AG04449 (cell line): ENCODE data around the gene KRTAP10-3.
"Not testable (repeated sequence)": the region's sequence is repeated elsewhere in the genome, so short reads cannot be mapped to it uniquely, and the experiment has no call there.

Source experiments
- CTCF ChIA-PET: fragments of 350-600 bp; formaldehyde crosslinking; extraction: SDS; loops from one replicate; lab custom pipeline; 2021; ENCODE audit warnings: antibody characterized with exemption; lab: Yijun Ruan, JAX
- POLR2A ChIA-PET: fragments of 400-600, 350-600 bp; formaldehyde crosslinking; extraction: SDS; loops from one replicate; lab custom pipeline; 2020; ENCODE audit warnings: antibody characterized with exemption, inconsistent platforms; lab: Yijun Ruan, JAX
- DNase-seq: peaks from one replicate; pipeline ENCODE4 v3.0.0-alpha.2; 2010; ENCODE audit warnings: low read depth, low spot score
- H3K4me3 ChIP-seq: 2 replicates; pipeline ENCODE4 v1.5.1; 2011; ENCODE audit warnings: low read depth, mild to moderate bottlenecking, control low read depth, low read length
- TF ChIP-seq, protein P1 (sequence below): IDR thresholded peaks from one replicate; pipeline ENCODE4 v1.5.1; 2011; ENCODE audit warnings: mild to moderate bottlenecking, moderate library complexity, low read length, control low read depth, inconsistent platforms; ENCODE audit not compliant: insufficient read depth; ENCODE audit errors: missing control alignments

The KRTAP10-3 gene

DNA sequence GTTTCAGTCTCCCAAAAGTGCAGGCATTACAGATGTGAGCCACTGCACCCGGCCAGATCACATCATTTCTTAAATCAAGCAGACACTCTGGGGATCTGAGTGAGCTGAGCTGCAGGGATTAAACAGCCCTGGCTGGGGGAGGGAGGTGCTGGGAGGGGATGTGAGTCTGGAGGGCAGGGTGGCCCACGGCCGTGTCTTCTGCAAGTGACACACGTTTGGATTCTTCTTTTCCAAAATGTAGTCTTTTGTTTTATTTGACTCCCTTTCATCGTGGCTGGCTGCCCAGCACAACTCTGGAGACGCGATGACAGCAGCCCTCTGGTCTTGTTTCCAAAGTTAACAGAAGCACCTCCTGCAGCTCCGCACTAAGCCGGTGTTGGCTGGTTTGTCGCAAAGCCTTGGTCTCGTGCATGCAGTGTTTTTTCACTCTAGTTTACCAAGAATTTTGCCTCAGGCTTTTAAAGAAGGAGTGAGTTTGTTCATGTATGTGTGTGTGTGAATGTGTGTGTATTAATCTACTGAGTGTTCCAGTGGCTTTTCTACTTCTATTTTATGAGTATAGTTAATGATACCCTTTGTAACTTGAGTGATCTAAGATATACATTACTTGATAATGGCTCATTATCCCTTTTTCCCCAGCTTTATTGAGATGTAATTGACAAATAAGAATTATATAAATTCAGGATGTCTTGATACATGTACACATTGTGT lies 24.6 kb upstream of the KRTAP10-3 start:
- H3K4me3 ChIP-seq, result no peak overlapping the region
- ChIA-PET POLR2A (no interaction called here), CTCF (no interaction called here)
- TF ChIP-seq, protein P1, sequence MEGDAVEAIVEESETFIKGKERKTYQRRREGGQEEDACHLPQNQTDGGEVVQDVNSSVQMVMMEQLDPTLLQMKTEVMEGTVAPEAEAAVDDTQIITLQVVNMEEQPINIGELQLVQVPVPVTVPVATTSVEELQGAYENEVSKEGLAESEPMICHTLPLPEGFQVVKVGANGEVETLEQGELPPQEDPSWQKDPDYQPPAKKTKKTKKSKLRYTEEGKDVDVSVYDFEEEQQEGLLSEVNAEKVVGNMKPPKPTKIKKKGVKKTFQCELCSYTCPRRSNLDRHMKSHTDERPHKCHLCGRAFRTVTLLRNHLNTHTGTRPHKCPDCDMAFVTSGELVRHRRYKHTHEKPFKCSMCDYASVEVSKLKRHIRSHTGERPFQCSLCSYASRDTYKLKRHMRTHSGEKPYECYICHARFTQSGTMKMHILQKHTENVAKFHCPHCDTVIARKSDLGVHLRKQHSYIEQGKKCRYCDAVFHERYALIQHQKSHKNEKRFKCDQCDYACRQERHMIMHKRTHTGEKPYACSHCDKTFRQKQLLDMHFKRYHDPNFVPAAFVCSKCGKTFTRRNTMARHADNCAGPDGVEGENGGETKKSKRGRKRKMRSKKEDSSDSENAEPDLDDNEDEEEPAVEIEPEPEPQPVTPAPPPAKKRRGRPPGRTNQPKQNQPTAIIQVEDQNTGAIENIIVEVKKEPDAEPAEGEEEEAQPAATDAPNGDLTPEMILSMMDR, result no peak
- no peak for DNase-seq

DNA sequence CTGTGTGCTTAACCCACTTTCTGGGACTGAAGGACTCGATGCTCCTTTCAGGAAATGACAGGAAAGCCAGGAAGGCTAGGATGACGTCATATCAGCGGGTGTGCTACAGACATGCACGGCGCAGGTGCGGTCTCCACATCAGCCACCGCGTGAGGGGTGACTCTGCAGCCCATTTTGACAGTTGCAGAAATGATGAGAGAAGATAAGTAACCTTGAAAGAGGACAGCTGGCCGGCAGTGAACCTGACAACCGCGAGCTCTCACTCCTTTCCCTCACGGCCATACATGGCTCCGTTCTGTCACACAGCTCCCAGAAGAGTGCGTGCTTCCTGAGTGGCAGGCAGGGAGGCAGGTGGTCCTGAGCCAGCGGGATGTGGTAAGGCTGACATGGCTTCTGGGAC lies 23.5 kb upstream of the KRTAP10-3 start:
- H3K4me3 ChIP-seq, result no peak overlapping the region
- ChIA-PET POLR2A (no interaction called here), CTCF (interaction anchor here (0.8 kb wide), 1 partner anchor 38 kb away, joined by 3 read pairs; no protein-coding TSS in a partner anchor)
- DNase-seq, result no peak
- TF ChIP-seq, protein P1, result no peak

DNA sequence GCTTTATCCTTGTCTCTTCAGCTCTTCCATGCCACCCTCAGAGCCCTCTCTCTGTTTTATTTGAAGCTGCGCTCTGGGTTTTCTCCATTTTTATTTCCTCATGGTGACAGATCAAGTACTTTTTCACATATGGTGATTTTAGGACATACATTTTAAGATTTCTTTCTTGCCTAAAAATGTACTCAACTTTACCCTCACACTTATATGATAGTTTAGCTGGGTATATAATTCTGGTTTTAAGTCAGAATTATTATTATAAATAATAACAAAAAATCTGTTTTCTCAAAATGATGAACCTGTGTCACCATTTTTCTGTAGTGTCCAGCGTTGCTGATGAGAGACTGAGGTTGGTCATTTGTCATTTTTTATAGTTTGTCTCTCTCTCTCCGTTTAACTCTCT lies 22.6 kb upstream of the KRTAP10-3 start:
- POLR2A ChIA-PET, result no interaction called here
- TF ChIP-seq, protein P1, result no peak
- CTCF ChIA-PET, result interaction anchor here (0.8 kb wide), 1 partner anchor 39 kb away, joined by 3 read pairs; no protein-coding TSS in a partner anchor
- H3K4me3 ChIP-seq, result no peak overlapping the region
- DNase-seq, result no peak

DNA sequence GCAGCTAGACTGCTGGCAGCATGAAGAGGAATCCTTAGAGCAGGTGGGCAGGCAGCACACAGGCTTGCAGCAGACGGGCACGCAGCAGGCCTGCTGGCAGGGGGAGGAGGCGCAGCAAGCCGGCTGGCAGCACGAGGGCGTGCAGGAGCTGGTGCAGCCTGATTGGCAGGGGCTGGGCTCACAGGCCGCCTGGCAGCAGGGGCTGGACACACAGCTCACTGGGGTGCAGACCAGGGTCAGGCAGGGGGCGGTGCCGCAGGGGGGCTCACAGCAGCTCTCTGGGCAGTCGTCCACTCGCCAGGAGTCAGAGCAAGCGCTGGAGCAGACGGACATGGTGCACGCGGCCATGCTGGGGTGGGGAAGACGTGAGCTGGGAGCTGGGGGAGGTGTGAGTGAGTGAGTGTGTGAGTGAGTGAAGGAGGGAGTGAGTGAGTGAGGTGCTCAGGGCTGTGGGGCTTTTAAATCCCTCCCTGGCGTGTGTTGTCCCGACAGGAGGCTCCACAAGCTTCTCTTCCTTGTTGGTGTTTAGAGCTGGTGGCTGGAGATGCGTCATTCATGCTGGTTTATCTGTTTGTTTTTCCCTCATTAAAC lies 21.7 kb upstream of the KRTAP10-3 start, which contains the start of gene KRTAP10-5:
Gene KRTAP10-5, minus strand, starts transcription at position 374 of the 591 bp plus-strand sequence. Its CDS starts 26 bp downstream, at position 348.
- CTCF ChIA-PET, POLR2A ChIA-PET, H3K4me3 ChIP-seq, DNase-seq: not testable (repeated sequence)

DNA sequence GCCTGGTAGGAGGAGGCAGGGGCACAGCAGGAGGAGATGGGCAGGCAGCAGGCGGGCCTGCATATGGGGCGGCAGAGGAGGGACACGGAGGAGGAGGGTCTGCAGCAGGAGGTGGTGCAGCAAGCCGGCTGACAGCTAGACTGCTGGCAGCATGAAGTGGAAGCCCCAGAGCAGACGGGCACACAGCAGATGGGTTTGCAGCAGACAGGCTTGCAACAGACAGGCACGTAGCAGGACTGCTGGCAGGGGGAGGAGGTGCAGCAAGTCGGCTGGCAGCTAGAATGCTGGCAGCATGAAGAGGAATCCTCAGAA lies 21.2 kb upstream of the KRTAP10-3 start:
- CTCF ChIA-PET, result no interaction called here
- POLR2A ChIA-PET, result no interaction called here
- DNase-seq, result no peak
- H3K4me3 ChIP-seq, result no peak overlapping the region
- TF ChIP-seq, protein P1, result no peak

DNA sequence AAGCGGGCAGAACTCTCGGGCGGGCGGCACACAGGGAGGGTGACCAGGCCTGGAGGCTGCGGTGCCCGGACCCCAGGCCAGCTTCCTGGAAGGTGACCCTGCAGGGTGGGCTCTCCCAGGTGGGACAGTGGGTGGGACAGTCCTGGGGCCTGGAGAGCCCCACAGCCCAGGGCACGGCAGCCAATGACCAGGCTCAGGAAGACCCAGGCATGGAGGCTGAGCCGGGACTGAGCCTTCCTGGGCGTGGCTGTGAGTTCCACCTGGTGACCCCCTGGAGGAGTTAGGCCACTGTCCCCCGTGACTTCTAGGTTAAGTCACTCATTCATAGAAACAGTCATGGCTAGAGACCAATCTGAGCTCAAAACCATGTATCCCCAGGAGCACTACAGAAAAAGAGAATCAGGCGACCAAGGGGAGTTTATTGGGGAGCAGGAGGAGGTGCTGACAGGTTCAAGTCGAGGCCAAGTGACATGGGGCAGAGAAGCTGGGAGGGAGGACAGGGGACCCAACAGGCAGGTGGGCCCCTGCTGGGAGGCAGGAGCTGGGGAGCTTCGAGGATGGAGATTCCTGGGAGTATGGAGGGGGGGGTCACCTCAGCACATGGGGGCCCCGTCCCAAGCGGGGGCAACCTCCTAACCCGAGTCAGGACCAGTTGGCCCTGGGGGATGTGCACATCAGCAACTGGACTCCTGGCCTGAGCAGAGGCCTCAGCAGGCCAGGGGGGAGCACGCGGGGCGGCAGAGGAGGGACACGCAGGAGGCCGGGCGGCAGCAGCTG lies 20.6 kb upstream of the KRTAP10-3 start:
- POLR2A ChIA-PET, result no interaction called here
- DNase-seq, result no peak
- CTCF ChIA-PET, result no interaction called here

More for the DNA sequence above, 20.6 kb upstream of the KRTAP10-3 start:
- H3K4me3 ChIP-seq, result no peak overlapping the region
- TF ChIP-seq, protein P1, result no peak
